HG02981 (cell line): Measurements from ENCODE around the gene PRR33.

Source experiments
- ATAC-seq: cut with Tn5 transposase; IDR thresholded peaks from one replicate; pipeline ENCODE4 v1.9.1; 2021; ENCODE audit warnings: mild to moderate bottlenecking, moderate library complexity; ENCODE audit not compliant: unreplicated experiment

PRR33 gene

GRCh38 chr11:1928470-1928890 lies 36.8 kb upstream of the PRR33 start:
- ATAC-seq = no peak

- no peak for ATAC-seq
Observed at GRCh38 chr11:1927848-1928469, 36.3 kb upstream of the PRR33 start.

GRCh38 chr11:1927026-1927847 lies 35.5 kb upstream of the PRR33 start:
- ATAC-seq = no peak

- no peak for ATAC-seq
Observed at GRCh38 chr11:1926156-1927025, 34.7 kb upstream of the PRR33 start.

- no peak for ATAC-seq
Observed at GRCh38 chr11:1925373-1926155, 33.9 kb upstream of the PRR33 start.

GRCh38 chr11:1924646-1925372 lies 33.1 kb upstream of the PRR33 start:
- ATAC-seq = no peak

GRCh38 chr11:1924181-1924580 lies 32.5 kb upstream of the PRR33 start:
- ATAC-seq = no peak

GRCh38 chr11:1923201-1923956 lies 31.7 kb upstream of the PRR33 start:
- no peak for ATAC-seq

GRCh38 chr11:1922481-1923081 lies 30.9 kb upstream of the PRR33 start:
- ATAC-seq = no peak

GRCh38 chr11:1921574-1922141 lies 30.0 kb upstream of the PRR33 start:
- no peak for ATAC-seq

GRCh38 chr11:1920909-1921573 lies 29.3 kb upstream of the PRR33 start:
- no peak for ATAC-seq

- no peak for ATAC-seq
Observed at GRCh38 chr11:1920128-1920908, 28.6 kb upstream of the PRR33 start.

GRCh38 chr11:1919391-1920127 lies 27.9 kb upstream of the PRR33 start, which contains the start of gene TNNT3:
TNNT3 (plus strand) TSS chr11:1919703; CDS start chr11:1922875, 3,172 bp downstream.
- no peak for ATAC-seq

GRCh38 chr11:1918436-1919315 lies 27.0 kb upstream of the PRR33 start:
- ATAC-seq = no peak
